Tibial nerve (tissue), 4 donors: Measurements from ENCODE around the gene KCNH5. TPM values are rescaled to one million over a fixed set of nuclear protein-coding genes. Genes with fewer than 3 reads are reported as not detected.

Experiments used
- DNase-seq, 2 donors: peaks; one replicate each; pipeline ENCODE4 v3.0.0-alpha.2; 2019; ENCODE audit warnings: low spot score in 2 of 2
- H3K27ac ChIP-seq, 4 donors: fragments of 200-600 bp; sonication (generic) in 3 of 4; one replicate each; pipeline ENCODE4 v1.5.1; 2017 to 2019; ENCODE audit warnings: mild to moderate bottlenecking in 1 of 4
- H3K27me3 ChIP-seq, 2 donors: fragments of 200-600 bp; sonication (generic) in 1 of 2; one replicate each; pipeline versions ENCODE4 v1.5.1 to v1.6.0; 2017 to 2019
- H3K36me3 ChIP-seq, 3 donors: fragments of 200-600 bp; sonication (generic); one replicate each; pipeline ENCODE4 v1.5.1; 2018 to 2019
- H3K4me1 ChIP-seq, 4 donors: fragments of 200-600 bp; sonication (generic) in 3 of 4; one replicate each; pipeline ENCODE4 v1.5.1; 2017 to 2019
- H3K4me3 ChIP-seq, 4 donors: fragments of 200-600 bp; sonication (generic) in 3 of 4; one replicate each; pipeline ENCODE4 v1.5.1; 2017 to 2019; ENCODE audit warnings: mild to moderate bottlenecking in 1 of 4, moderate library complexity in 1 of 4
- H3K9me3 ChIP-seq, 4 donors: fragments of 200-600 bp; sonication (generic) in 3 of 4; one replicate each; pipeline ENCODE4 v1.5.1; 2017 to 2019
- CTCF ChIP-seq, 5 experiments: fragments of 200-600 bp in 3 of 5; fragments of 450-650 bp in 2 of 5; sonication (generic) in 3 of 5; IDR thresholded peaks; one replicate each; pipeline ENCODE4 v1.5.1; 2016 to 2019; ENCODE audit warnings: antibody characterized with exemption in 5 of 5, mild to moderate bottlenecking in 3 of 5, moderate library complexity in 2 of 5
- EP300 ChIP-seq, 2 donors: sonication (generic); formaldehyde crosslinking; IDR thresholded peaks; one replicate each; pipeline ENCODE4 v1.6.1; 2017; ENCODE audit warnings: antibody characterized with exemption in 2 of 2, mild to moderate bottlenecking in 1 of 2
- POLR2A ChIP-seq, 2 donors: fragments of 450-650 bp; IDR thresholded peaks; one replicate each; pipeline ENCODE4 v1.6.1; 2017; ENCODE audit warnings: antibody characterized with exemption in 2 of 2, mild to moderate bottlenecking in 2 of 2, moderate library complexity in 2 of 2
- WGBS, 2 donors: methylation state at CpG; one replicate each; pipeline ENCODE4 v1.1.5; 2018; 5-methylcytosine and 5-hydroxymethylcytosine counted together
- total RNA-seq, 4 donors: library from RNA; depleted of rRNA; stranded (reverse); fragments of >200 nt; gene quantifications; one replicate each; pipeline ENCODE4 v1.1.0, GENCODE V29; 2016

KCNH5 gene
- total RNA-seq, 4 donors from 2014 or later = not detected

GRCh38 chr14:63011623-63012022 lies 33.6 kb downstream of the KCNH5 start:
- TF ChIP-seq EP300 (IDR thresholded peaks at IDR 0.05) (no peak), POLR2A (IDR thresholded peaks at IDR 0.05) (no peak), CTCF (IDR thresholded peaks at IDR 0.05) (no peak)
- no peak overlapping the region for H3K4me3 ChIP-seq
- H3K27ac ChIP-seq = no peak overlapping the region
- no peaks in the 10 kb centered on the region for H3K9me3 ChIP-seq
- 62 to 75% methylated on average over 2 of the region's 2 CpGs for WGBS, 2 donors
- no peaks in the 10 kb centered on the region for H3K4me1 ChIP-seq
- no peak for DNase-seq
- H3K27me3 ChIP-seq = no peaks in the 10 kb centered on the region
- no peaks in the 10 kb centered on the region for H3K36me3 ChIP-seq

- H3K4me1 ChIP-seq = no peaks in the 10 kb centered on the region
- no peak for DNase-seq
- H3K4me3 ChIP-seq = no peak overlapping the region
- no peaks in the 10 kb centered on the region for H3K27me3 ChIP-seq
- no peaks in the 10 kb centered on the region for H3K9me3 ChIP-seq
- no peaks in the 10 kb centered on the region for H3K36me3 ChIP-seq
- TF ChIP-seq CTCF (IDR thresholded peaks at IDR 0.05) (no peak), EP300 (IDR thresholded peaks at IDR 0.05) (no peak), POLR2A (IDR thresholded peaks at IDR 0.05) (no peak)
- H3K27ac ChIP-seq = no peak overlapping the region
- WGBS, 2 donors = 90 to 93% methylated on average over 2 of the region's 2 CpGs
Measured at GRCh38 chr14:63009495-63009894, 35.8 kb downstream of the KCNH5 start.

- no peak for DNase-seq
- no peaks in the 10 kb centered on the region for H3K27me3 ChIP-seq
- WGBS, 2 donors = 80 to 89% methylated on average over 2 of the region's 2 CpGs
- H3K9me3 ChIP-seq = no peaks in the 10 kb centered on the region
- no peaks in the 10 kb centered on the region for H3K36me3 ChIP-seq
- no peak for TF ChIP-seq EP300 (IDR thresholded peaks at IDR 0.05)
- no peak for TF ChIP-seq POLR2A (IDR thresholded peaks at IDR 0.05)
- no peak for TF ChIP-seq CTCF (IDR thresholded peaks at IDR 0.05)
- no peak overlapping the region for H3K27ac ChIP-seq
- H3K4me1 ChIP-seq = no peaks in the 10 kb centered on the region
- H3K4me3 ChIP-seq = no peak overlapping the region
Measured at GRCh38 chr14:63006531-63006930, 38.7 kb downstream of the KCNH5 start.

- Histone ChIP-seq H3K27ac (no peak overlapping the region), H3K4me1 (no peaks in the 10 kb centered on the region), H3K9me3 (no peaks in the 10 kb centered on the region), H3K4me3 (no peak overlapping the region), H3K27me3 (no peaks in the 10 kb centered on the region), H3K36me3 (no peaks in the 10 kb centered on the region)
- TF ChIP-seq CTCF (IDR thresholded peaks at IDR 0.05) (no peak), EP300 (IDR thresholded peaks at IDR 0.05) (no peak), POLR2A (IDR thresholded peaks at IDR 0.05) (no peak)
- DNase-seq = no peak
Measured at GRCh38 chr14:62994096-62994495, 51.2 kb downstream of the KCNH5 start.

GRCh38 chr14:62988967-62989366 lies 56.3 kb downstream of the KCNH5 start:
- TF ChIP-seq EP300 (IDR thresholded peaks at IDR 0.05) (no peak), POLR2A (IDR thresholded peaks at IDR 0.05) (no peak)
- 64 to 69% methylated on average over 3 of the region's 3 CpGs for WGBS, 2 donors
- Histone ChIP-seq H3K9me3 (no peaks in the 10 kb centered on the region), H3K27ac (no peak overlapping the region), H3K27me3 (no peaks in the 10 kb centered on the region), H3K4me3 (no peak overlapping the region), H3K4me1 (no peaks in the 10 kb centered on the region), H3K36me3 (no peaks in the 10 kb centered on the region)
- DNase-seq = no peak

- Histone ChIP-seq H3K9me3 (no peaks in the 10 kb centered on the region), H3K4me1 (no peaks in the 10 kb centered on the region), H3K27me3 (no peaks in the 10 kb centered on the region), H3K36me3 (no peaks in the 10 kb centered on the region), H3K27ac (no peak overlapping the region), H3K4me3 (no peak overlapping the region)
- TF ChIP-seq EP300 (IDR thresholded peaks at IDR 0.05) = no peak
- TF ChIP-seq CTCF (IDR thresholded peaks at IDR 0.05) = no peak
- DNase-seq = no peak
Measured at GRCh38 chr14:62983821-62984220, 61.4 kb downstream of the KCNH5 start.
